Transverse colon (tissue), 4 donors: ENCODE data around the gene CCDC39. TPM values are rescaled to one million over a fixed set of nuclear protein-coding genes. Genes with fewer than 3 reads are reported as not detected.
"Not testable (repeated sequence)": the region's sequence is repeated elsewhere in the genome, so short reads cannot be mapped to it uniquely, and the experiment has no call there.

Experiments used
- DNase-seq: peaks from one replicate; pipeline ENCODE4 v3.0.0-alpha.2; 2019
- H3K27ac ChIP-seq, 4 donors: fragments of 200-600 bp; sonication (generic); 2 replicates each; pipeline ENCODE4 v1.5.1; 2016 to 2018; ENCODE audit warnings: inconsistent platforms in 4 of 4
- H3K27me3 ChIP-seq: fragments of 200-600 bp; sonication (generic); 2 replicates; pipeline ENCODE4 v1.5.1; 2017; ENCODE audit warnings: inconsistent platforms
- H3K36me3 ChIP-seq, 4 donors: fragments of 200-600 bp; sonication (generic); 2 replicates each; pipeline ENCODE4 v1.5.1; 2017 to 2019; ENCODE audit warnings: inconsistent platforms in 4 of 4
- H3K4me1 ChIP-seq, 4 donors: fragments of 200-600 bp; sonication (generic); 2 replicates each; pipeline ENCODE4 v1.5.1; 2017 to 2020; ENCODE audit warnings: inconsistent platforms in 4 of 4
- H3K4me3 ChIP-seq, 4 donors: fragments of 200-600 bp; sonication (generic); 1 replicate in 1 of 4; 2 replicates in 3 of 4; pipeline versions ENCODE4 v1.5.1 to v1.6.1; 2017 to 2019; ENCODE audit warnings: inconsistent platforms in 4 of 4
- H3K9me3 ChIP-seq, 2 donors: fragments of 200-600 bp; sonication (generic); 2 replicates each; pipeline ENCODE4 v1.5.1; 2017 to 2019; ENCODE audit warnings: inconsistent platforms in 2 of 2
- EP300 ChIP-seq: sonication (generic); formaldehyde crosslinking; IDR thresholded peaks from one replicate; pipeline ENCODE4 v1.6.1; 2017; ENCODE audit warnings: antibody characterized with exemption, low read depth
- POLR2A ChIP-seq: fragments of 450-650 bp; IDR thresholded peaks from one replicate; pipeline ENCODE4 v1.6.1; 2016; ENCODE audit warnings: antibody characterized with exemption, mild to moderate bottlenecking, moderate library complexity
- POLR2AphosphoS5 ChIP-seq, 3 donors: sonication (generic); formaldehyde crosslinking; IDR thresholded peaks; one replicate each; pipeline ENCODE4 v1.6.1; 2016; ENCODE audit warnings: antibody characterized with exemption in 3 of 3
- WGBS, 2 donors: methylation state at CpG; one replicate each; pipeline ENCODE4 v1.1.5; 2018; ENCODE audit warnings: low coverage in 1 of 2; 5-methylcytosine and 5-hydroxymethylcytosine counted together
- in situ Hi-C, 4 donors: fragments of 200-750 bp; cut with MboI; loops; one replicate each; pipeline versions ENCODE4 v1.15.0 to v1.15.1; 2017; ENCODE audit warnings: low sequenced_read_pairs in 3 of 4, low pct_ligation_motif_present in 1 of 4, low pct_unique_long_range_greater_than_20kb in 1 of 4
- intact Hi-C: fragments of 100-400 bp; cut with DNase I; formaldehyde crosslinking; loops from one replicate; pipeline ENCODE4 v1.15.1; 2023; ENCODE audit warnings: low total_unique reads
- total RNA-seq, 4 donors: library from RNA; depleted of rRNA; stranded (reverse); fragments of >200 nt; gene quantifications; one replicate each; pipeline ENCODE4 v1.1.0, GENCODE V29; 2016
- TF ChIP-seq, protein P1 (sequence below), 5 experiments: fragments of 200-600 bp in 3 of 5; fragments of 450-650 bp in 2 of 5; sonication (generic) in 3 of 5; IDR thresholded peaks; 1 replicate in 2 of 5; 2 replicates in 3 of 5; pipeline ENCODE4 v1.5.1; 2016 to 2017; ENCODE audit warnings: antibody characterized with exemption in 5 of 5, inconsistent platforms in 3 of 5, mild to moderate bottlenecking in 2 of 5, moderate library complexity in 1 of 5

The CCDC39 gene
- total RNA-seq, 4 donors from 2014 or later, result 0.27 TPM; not detected in 3

DNA sequence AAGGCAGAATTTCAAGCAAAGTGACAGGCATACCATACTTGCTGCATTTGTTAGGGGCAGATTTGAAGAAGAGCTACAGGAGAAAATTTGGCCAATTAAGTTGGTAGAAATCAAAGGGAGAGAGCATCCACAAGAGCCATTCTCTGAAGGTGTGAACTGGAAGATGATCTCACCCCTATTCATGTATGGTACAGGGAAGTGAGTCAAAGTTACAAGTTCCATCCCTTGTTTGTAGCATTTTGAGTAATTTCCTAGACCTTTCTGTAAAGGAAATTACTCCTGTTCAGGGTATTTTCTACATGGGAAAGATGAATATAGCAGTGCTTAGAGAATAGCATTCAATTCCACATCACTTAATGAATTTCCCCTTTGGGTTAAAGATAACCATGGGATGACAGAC is 48.9 kb downstream of the CCDC39 start:
- no peak for TF ChIP-seq POLR2AphosphoS5 (IDR thresholded peaks at IDR 0.05)
- no peak for TF ChIP-seq POLR2A
- TF ChIP-seq EP300, result no peak
- TF ChIP-seq, protein P1, sequence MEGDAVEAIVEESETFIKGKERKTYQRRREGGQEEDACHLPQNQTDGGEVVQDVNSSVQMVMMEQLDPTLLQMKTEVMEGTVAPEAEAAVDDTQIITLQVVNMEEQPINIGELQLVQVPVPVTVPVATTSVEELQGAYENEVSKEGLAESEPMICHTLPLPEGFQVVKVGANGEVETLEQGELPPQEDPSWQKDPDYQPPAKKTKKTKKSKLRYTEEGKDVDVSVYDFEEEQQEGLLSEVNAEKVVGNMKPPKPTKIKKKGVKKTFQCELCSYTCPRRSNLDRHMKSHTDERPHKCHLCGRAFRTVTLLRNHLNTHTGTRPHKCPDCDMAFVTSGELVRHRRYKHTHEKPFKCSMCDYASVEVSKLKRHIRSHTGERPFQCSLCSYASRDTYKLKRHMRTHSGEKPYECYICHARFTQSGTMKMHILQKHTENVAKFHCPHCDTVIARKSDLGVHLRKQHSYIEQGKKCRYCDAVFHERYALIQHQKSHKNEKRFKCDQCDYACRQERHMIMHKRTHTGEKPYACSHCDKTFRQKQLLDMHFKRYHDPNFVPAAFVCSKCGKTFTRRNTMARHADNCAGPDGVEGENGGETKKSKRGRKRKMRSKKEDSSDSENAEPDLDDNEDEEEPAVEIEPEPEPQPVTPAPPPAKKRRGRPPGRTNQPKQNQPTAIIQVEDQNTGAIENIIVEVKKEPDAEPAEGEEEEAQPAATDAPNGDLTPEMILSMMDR (IDR thresholded peaks at IDR 0.05), result no peak
- no peak overlapping the region for H3K27ac ChIP-seq
- H3K4me1 ChIP-seq, result no peaks in the 10 kb centered on the region
- H3K4me3 ChIP-seq, result no peak overlapping the region
- no peak for DNase-seq
- H3K36me3 ChIP-seq, result no peaks in the 10 kb centered on the region
- peaks cover 23% of the 10 kb centered on the region for H3K27me3 ChIP-seq
- intact Hi-C loops (no loop called here), in situ Hi-C loops (no loop called here)
- no peaks in the 10 kb centered on the region for H3K9me3 ChIP-seq

DNA sequence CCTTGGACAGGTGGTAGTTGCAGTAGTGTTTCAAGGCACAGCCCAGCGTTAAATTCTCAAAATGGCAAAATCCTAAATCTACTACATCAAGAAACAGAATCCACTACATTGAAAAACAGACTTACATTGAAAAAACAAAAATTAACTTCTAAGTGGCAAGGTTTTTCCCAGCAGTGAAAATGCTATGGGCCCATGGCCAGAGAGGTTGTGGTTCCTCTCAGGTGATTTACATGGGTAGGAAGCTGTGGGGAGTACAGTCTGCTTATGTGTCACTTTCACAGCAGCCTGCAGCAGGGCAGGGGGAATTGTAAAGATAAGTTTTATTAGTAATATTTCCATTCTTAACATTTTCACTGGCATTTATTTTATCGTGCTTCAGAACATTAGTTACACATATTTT is 52.4 kb downstream of the CCDC39 start:
- no peak for DNase-seq
- H3K4me1 ChIP-seq, result no peaks in the 10 kb centered on the region
- WGBS, 2 donors, result 87 to 90% methylated on average over 1 to 2 of the region's 2 CpGs
- peaks cover under 1% of the 10 kb centered on the region for H3K27me3 ChIP-seq
- H3K9me3 ChIP-seq, result no peaks in the 10 kb centered on the region
- H3K36me3 ChIP-seq, result peaks cover 0 to 5% (median 0%) of the 10 kb centered on the region in 4 donors
- in situ Hi-C loops, result no loop called here
- TF ChIP-seq POLR2AphosphoS5 (IDR thresholded peaks at IDR 0.05) (no peak), EP300 (no peak), POLR2A (no peak)
- TF ChIP-seq, protein P1 (IDR thresholded peaks at IDR 0.05), result no peak
- no peak overlapping the region for H3K4me3 ChIP-seq
- H3K27ac ChIP-seq, result no peak overlapping the region
- intact Hi-C loops, result no loop called here

- Histone ChIP-seq H3K4me3 (no peak overlapping the region), H3K27ac (no peak overlapping the region), H3K36me3 (peaks cover 0 to 5% (median 0%) of the 10 kb centered on the region in 4 donors), H3K4me1 (no peaks in the 10 kb centered on the region), H3K27me3 (no peaks in the 10 kb centered on the region), H3K9me3 (no peaks in the 10 kb centered on the region)
- no peak for TF ChIP-seq POLR2A
- TF ChIP-seq, protein P1 (IDR thresholded peaks at IDR 0.05), result no peak
- TF ChIP-seq POLR2AphosphoS5 (IDR thresholded peaks at IDR 0.05), result no peak
- no peak for TF ChIP-seq EP300
- intact Hi-C loops (no loop called here), in situ Hi-C loops (no loop called here)
- DNase-seq, result no peak
- WGBS, 2 donors, result 80 to 89% methylated on average over 2 of the region's 2 CpGs
These were observed 54.6 kb downstream of the CCDC39 start for GRCh38 chr3:180624714-180625113.

DNA sequence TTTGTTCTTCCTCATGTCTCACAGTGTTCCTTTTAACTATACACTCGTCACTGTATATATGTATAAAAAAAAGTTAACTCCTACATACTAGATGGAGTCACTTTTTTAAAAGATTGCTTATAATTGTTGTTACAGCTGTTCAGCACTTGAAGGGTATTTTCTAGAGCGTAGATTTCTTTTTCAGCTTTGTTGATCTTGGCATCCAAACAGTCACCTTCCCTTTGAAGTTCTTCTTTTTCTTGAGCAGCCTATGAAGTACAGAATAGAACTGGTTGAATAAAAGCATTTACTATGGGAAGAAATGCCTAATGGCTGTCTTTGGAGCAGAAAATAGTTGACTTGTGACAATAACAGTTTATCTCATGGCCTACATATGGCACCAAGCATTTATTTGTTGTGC is 59.6 kb downstream of the CCDC39 start:
- Histone ChIP-seq H3K27ac (no peak overlapping the region), H3K36me3 (peaks cover 0 to 3% (median 0%) of the 10 kb centered on the region in 4 donors), H3K4me1 (peaks cover 0 to 3% (median 0%) of the 10 kb centered on the region in 4 donors), H3K9me3 (no peaks in the 10 kb centered on the region), H3K4me3 (no peak overlapping the region), H3K27me3 (no peaks in the 10 kb centered on the region)
- intact Hi-C loops (no loop called here), in situ Hi-C loops (no loop called here)
- DNase-seq, result no peak
- TF ChIP-seq EP300 (no peak), POLR2AphosphoS5 (IDR thresholded peaks at IDR 0.05) (no peak), POLR2A (no peak)
- TF ChIP-seq, protein P1 (IDR thresholded peaks at IDR 0.05), result no peak
- WGBS, 2 donors, result 33 to 53% methylated on average over 2 of the region's 2 CpGs

- H3K27me3 ChIP-seq, DNase-seq, H3K36me3 ChIP-seq, in situ Hi-C loops, H3K4me1 ChIP-seq, H3K27ac ChIP-seq, H3K4me3 ChIP-seq, H3K9me3 ChIP-seq, intact Hi-C loops: not testable (repeated sequence)
- WGBS, 2 donors, result 93 to 100% methylated on average over 2 of the region's 2 CpGs
These were observed 60.7 kb downstream of the CCDC39 start for GRCh38 chr3:180618563-180618962.
